Measurements from ENCODE around the gene CYP39A1.

GRCh38 chr6:46509063-46509462 is 143.6 kb downstream of the CYP39A1 start:
- TF ChIP-seq CTCF (conservative IDR thresholded peaks at IDR 0.05 in 1 of 2, IDR thresholded peaks at IDR 0.05 in 1 of 2; ENCODE audit: low read depth in 1 of 2, low read length in 2 of 2) = no peak
- no peak for TF ChIP-seq EZH2 (IDR thresholded peaks at IDR 0.05; ENCODE audit: low read length, missing control alignments)

Measured in fibroblast of lung (primary cell).